ENCODE results near the gene PSMC3. TPM values are rescaled to one million over a fixed set of nuclear protein-coding genes. Genes with fewer than 3 reads are reported as not detected.

PSMC3 gene
- total and polyA plus RNA-seq, 2 of the 13 experiments (the other 11 are each of a cell fraction or from before 2014, with no cell fraction given), result 75.8 to 214 TPM

DNA sequence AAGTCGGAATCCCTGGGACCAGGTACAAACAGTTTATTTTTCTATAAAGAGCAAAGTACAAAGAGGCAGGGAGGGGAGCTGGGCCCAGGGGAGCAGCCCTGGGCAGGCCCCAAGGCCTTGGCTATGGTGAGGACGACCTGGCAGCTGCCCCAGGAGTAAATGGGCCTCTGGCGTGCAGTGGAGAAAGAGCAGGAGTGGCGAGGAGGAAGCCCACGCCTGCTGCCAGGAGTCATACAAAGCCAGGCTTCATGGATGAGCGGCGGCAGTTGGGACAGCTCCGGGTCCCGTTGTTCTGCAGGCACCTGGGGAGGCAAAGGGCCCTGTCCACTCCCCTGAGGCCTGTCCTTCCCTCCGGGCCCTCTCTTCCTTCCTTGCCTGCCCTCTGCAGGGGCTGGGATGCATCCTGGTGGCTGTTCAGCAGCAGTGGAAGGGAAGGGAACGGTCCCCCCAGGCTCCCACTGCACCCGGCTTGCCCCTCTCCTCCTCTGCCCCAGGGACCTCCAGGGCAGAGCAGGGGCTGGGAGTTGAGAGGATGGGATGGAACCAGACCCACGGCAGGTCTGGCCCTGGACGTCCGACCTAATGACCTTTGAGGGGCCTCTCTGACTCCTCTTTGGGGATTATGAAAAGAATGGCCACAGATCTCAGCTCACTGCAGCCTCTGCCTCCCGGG lies 11.6 kb upstream of the PSMC3 start (continued):
- TF ChIP-seq, protein P1, sequence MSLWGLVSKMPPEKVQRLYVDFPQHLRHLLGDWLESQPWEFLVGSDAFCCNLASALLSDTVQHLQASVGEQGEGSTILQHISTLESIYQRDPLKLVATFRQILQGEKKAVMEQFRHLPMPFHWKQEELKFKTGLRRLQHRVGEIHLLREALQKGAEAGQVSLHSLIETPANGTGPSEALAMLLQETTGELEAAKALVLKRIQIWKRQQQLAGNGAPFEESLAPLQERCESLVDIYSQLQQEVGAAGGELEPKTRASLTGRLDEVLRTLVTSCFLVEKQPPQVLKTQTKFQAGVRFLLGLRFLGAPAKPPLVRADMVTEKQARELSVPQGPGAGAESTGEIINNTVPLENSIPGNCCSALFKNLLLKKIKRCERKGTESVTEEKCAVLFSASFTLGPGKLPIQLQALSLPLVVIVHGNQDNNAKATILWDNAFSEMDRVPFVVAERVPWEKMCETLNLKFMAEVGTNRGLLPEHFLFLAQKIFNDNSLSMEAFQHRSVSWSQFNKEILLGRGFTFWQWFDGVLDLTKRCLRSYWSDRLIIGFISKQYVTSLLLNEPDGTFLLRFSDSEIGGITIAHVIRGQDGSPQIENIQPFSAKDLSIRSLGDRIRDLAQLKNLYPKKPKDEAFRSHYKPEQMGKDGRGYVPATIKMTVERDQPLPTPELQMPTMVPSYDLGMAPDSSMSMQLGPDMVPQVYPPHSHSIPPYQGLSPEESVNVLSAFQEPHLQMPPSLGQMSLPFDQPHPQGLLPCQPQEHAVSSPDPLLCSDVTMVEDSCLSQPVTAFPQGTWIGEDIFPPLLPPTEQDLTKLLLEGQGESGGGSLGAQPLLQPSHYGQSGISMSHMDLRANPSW (CRISPR knock-in tag; IDR thresholded peaks at IDR 0.05; ENCODE audit: borderline replicate concordance), result no peak
- TF ChIP-seq ZNF607 (CRISPR knock-in tag; IDR thresholded peaks at IDR 0.05; ENCODE audit: borderline replicate concordance), result 0 out of 2 replicates have a peak, but pooled peaks have one; percentile 53
- TF ChIP-seq, protein P2, sequence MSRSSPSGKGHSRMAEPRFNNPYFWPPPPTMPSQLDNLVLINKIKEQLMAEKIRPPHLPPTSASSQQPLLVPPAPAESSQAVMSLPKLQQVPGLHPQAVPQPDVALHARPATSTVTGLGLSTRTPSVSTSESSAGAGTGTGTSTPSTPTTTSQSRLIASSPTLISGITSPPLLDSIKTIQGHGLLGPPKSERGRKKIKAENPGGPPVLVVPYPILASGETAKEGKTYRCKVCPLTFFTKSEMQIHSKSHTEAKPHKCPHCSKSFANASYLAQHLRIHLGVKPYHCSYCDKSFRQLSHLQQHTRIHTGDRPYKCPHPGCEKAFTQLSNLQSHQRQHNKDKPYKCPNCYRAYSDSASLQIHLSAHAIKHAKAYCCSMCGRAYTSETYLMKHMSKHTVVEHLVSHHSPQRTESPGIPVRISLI (CRISPR knock-in tag; IDR thresholded peaks at IDR 0.05; ENCODE audit: borderline replicate concordance), result no peak; the same call in 1 of the 2 replicates
- TF ChIP-seq KDM2A (CRISPR knock-in tag; IDR thresholded peaks at IDR 0.05; ENCODE audit: borderline replicate concordance, low read depth), result no peak
- no peak for TF ChIP-seq ZNF724P (CRISPR knock-in tag; IDR thresholded peaks at IDR 0.05; ENCODE audit: borderline replicate concordance)
- no peak for TF ChIP-seq ZNF567 (CRISPR knock-in tag; IDR thresholded peaks at IDR 0.05; ENCODE audit: borderline replicate concordance)
- no peak for TF ChIP-seq ZNF775 (CRISPR knock-in tag; IDR thresholded peaks at IDR 0.05; ENCODE audit: borderline replicate concordance)
- no peak for TF ChIP-seq ZNF7 (CRISPR knock-in tag; IDR thresholded peaks at IDR 0.05)
- TF ChIP-seq, protein P3, sequence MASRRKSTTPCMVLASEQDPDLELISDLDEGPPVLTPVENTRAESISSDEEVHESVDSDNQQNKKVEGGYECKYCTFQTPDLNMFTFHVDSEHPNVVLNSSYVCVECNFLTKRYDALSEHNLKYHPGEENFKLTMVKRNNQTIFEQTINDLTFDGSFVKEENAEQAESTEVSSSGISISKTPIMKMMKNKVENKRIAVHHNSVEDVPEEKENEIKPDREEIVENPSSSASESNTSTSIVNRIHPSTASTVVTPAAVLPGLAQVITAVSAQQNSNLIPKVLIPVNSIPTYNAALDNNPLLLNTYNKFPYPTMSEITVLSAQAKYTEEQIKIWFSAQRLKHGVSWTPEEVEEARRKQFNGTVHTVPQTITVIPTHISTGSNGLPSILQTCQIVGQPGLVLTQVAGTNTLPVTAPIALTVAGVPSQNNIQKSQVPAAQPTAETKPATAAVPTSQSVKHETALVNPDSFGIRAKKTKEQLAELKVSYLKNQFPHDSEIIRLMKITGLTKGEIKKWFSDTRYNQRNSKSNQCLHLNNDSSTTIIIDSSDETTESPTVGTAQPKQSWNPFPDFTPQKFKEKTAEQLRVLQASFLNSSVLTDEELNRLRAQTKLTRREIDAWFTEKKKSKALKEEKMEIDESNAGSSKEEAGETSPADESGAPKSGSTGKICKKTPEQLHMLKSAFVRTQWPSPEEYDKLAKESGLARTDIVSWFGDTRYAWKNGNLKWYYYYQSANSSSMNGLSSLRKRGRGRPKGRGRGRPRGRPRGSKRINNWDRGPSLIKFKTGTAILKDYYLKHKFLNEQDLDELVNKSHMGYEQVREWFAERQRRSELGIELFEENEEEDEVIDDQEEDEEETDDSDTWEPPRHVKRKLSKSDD (CRISPR knock-in tag; IDR thresholded peaks at IDR 0.05; ENCODE audit: low read depth), result no peak
- TF ChIP-seq FOSL2 (CRISPR knock-in tag; IDR thresholded peaks at IDR 0.05), result 0 out of 2 replicates have a peak, but pooled peaks have one; percentile 24
- peak; percentile 70 for TF ChIP-seq ZNF563 (CRISPR knock-in tag; IDR thresholded peaks at IDR 0.05)
- TF ChIP-seq, protein P4, sequence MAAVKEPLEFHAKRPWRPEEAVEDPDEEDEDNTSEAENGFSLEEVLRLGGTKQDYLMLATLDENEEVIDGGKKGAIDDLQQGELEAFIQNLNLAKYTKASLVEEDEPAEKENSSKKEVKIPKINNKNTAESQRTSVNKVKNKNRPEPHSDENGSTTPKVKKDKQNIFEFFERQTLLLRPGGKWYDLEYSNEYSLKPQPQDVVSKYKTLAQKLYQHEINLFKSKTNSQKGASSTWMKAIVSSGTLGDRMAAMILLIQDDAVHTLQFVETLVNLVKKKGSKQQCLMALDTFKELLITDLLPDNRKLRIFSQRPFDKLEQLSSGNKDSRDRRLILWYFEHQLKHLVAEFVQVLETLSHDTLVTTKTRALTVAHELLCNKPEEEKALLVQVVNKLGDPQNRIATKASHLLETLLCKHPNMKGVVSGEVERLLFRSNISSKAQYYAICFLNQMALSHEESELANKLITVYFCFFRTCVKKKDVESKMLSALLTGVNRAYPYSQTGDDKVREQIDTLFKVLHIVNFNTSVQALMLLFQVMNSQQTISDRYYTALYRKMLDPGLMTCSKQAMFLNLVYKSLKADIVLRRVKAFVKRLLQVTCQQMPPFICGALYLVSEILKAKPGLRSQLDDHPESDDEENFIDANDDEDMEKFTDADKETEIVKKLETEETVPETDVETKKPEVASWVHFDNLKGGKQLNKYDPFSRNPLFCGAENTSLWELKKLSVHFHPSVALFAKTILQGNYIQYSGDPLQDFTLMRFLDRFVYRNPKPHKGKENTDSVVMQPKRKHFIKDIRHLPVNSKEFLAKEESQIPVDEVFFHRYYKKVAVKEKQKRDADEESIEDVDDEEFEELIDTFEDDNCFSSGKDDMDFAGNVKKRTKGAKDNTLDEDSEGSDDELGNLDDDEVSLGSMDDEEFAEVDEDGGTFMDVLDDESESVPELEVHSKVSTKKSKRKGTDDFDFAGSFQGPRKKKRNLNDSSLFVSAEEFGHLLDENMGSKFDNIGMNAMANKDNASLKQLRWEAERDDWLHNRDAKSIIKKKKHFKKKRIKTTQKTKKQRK (IDR thresholded peaks at IDR 0.05; ENCODE audit: low read length), result no peak
- TF ChIP-seq ARHGAP35 (CRISPR knock-in tag; IDR thresholded peaks at IDR 0.05; ENCODE audit: borderline replicate concordance), result no peak
